ENCODE results near the gene TMA16.

- TF ChIP-seq POLR2A (IDR thresholded peaks at IDR 0.05; ENCODE audit: low read length) (no peak), RFX5 (IDR thresholded peaks at IDR 0.05) (no peak), CTCF (IDR thresholded peaks at IDR 0.05) (peak; percentile 69)
Measured at GRCh38 chr4:163544407-163545038, 50.0 kb downstream of the TMA16 start.

Measured in A549 (cell line).